AML-193 (cell line): Measurements from ENCODE around the gene STK32C.
"Not testable (repeated sequence)": the region's sequence is repeated elsewhere in the genome, so short reads cannot be mapped to it uniquely, and the experiment has no call there.

Source experiments
- DNase-seq, 2 experiments: peaks; one replicate each; lab custom pipeline; 2025; lab: John Stamatoyannopoulos, UW

Gene STK32C

GRCh38 chr10:132168571-132169030 is 139.1 kb downstream of the STK32C start:
- no peak for DNase-seq

DNA sequence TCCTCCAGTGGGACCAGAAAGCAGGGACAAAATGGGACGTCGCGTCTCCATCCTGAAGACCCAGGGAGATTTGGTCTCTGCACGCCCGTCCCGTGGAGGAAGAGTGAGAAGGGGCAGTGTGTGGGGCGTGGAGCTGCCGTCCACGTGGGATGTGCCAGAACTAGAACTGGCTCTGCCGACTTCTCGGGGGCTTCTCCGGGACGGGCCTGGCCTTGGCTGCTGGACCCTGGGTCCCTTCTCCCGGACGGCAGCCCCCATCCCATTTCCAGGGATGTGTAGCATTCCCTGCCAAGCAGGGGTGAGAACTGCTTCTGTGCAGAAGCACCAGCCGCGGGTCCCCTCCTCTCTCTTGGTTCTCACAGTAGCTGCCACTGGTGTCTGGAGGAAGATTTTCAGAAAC is 139.8 kb downstream of the STK32C start:
- DNase-seq: no peak

DNA sequence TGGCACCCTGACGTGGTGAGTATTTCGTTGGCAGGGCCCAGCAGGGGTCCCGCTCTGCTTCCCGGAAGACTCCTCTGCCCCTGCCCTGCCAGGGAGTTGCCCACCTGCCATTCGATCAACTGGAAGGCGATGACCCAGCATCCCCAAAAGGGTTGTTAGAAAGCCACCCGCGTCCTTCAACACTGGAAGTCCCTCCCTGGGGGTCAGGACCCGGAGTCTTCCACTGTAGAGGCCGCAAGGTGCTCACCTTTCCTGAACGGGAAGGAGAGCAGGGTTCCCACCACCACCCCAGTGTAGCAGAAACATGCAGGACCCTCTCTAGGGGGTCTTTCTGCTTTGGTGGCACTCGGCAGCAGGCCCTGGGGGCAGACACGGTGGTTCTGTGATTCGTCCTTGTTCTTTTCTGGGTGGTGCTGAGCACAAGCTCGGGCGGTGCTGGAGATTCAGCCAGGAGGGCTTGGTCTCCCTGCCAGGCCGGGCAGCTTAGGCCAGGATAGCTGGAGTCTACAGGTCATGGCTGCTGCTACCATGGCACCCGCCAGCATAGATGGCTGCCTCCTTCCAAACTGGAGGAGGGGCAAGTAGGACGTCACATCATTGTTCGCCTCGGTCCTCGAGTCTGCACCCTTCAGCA is 140.6 kb downstream of the STK32C start:
- no peak for DNase-seq

DNA sequence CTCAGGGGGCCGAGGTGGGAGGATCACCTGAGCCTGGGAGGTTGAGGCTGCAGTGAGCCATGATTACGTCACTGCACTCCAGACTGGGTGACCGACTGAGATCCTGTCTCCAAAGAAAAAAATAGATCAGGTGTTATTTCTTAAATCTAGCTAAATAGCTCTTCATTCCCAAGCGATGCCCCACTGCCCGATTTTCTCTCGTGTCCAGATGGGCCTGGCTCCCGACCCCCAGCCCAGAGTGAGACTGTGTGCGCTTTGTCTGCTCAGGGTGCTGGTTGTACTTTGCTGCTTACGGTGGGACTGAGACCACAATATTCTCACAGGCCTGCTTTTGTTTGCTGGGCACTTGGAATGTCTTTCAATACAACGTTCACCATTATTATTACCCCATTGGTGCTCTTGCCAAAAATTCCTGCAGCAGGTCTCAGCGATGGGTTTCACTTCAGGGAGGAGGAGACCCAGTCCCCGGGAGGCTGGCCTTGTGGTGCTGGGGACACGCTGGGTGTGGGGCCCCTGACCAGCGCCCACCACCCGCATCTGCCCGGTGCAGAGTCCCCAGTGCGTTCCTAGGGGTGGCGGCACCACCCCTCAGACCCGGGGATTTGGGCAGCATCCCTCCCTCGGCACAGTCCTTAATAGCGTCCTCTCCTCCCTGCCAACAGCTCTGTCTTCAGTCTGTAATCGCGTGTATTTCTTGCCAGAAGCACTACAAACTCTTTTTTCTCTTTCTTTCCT is 141.4 kb downstream of the STK32C start:
- DNase-seq: no peak

- DNase-seq: no peak
These were observed 142.3 kb downstream of the STK32C start for GRCh38 chr10:132165416-132165980.

GRCh38 chr10:132164761-132165278 is 142.9 kb downstream of the STK32C start:
- no peak for DNase-seq

DNA sequence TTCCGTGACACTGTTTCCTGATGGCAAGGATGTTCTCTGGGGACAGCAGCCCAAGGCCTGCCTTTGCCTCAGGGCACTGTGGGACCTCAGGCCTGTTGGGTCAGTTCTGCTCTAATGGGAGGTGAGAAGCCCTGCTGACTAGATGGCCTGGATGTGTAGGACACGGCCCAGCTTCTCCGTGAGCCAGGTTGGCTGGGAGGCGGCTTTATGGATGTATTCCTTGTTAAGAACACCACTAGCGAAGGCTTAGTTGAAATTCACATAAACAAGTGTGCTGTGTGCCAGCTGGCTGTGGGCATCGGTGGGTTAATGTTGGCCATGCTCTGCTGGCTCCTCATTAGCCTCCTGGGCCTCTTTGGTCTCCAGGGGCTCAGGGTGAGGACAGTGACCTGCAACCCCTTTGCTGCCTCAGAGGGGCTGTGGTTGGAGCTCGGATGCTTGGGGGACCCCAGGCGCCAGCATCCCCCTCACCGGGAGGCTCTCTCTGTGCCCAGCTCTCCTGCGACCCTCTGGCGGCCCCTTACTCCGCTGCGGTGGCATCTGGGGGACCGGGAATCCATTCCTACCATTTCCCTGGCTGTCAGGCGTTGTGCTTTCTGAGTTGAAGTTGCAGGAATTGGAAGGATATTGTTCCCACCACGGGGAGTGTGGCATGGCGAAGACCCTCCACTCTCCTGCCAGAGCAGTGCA is 143.8 kb downstream of the STK32C start:
- DNase-seq: no peak

DNA sequence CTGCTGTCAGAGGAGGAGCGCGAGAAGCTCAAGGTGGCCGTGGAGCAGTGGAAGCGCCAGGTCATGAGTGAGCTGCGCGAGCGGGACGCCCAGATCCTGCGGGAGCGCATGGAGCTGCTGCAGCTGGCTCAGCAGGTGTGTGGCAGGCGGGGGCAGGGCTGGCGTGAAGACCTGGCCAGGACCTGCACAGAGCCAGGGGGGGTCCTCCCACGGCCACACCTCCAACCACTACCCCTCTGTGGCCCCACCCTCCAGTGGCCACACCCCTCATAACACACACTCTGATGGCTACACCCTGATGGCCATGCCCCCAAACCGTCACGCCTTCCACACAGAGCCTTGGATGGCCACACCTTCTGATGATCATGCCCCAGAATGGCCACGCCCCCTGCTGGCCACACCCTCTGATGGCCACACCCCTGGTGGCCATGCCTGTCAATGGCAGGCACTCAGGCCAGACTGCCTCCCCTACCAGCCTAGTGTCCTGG is 144.4 kb downstream of the STK32C start:
- DNase-seq: no peak

DNA sequence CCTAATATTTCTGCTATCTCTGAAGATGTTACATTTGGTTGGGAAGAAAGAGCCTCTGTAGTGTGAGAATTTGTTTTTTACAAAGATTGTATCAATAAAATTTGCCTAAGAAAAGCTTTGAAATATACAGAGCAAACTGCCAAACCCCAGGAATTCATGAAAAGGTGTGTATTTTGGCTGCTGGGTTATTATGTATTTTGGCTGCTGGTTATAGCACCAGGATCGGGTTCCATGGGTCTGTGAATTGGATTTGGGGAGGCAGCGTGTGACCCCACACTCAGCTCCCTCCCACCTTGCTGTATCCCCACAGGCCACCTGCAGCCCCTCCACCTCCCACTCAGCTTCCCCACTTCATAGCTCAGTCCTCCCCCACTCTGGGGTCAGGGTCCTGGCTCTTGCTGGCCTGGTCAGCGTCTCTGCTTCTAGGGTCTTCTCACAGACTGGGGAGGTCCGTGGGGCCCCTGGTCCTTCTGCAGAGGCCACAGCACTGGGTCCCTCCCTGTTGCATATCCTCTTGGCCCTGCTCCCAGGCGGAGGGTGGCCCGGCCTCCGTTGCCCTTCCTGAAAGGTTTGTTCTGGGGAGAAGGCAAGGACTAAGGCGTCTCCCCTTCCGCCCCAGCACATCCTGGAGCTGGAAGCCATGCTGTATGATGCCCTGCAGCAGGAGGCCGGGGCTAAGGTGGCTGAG is 145.0 kb downstream of the STK32C start:
- no peak for DNase-seq

DNA sequence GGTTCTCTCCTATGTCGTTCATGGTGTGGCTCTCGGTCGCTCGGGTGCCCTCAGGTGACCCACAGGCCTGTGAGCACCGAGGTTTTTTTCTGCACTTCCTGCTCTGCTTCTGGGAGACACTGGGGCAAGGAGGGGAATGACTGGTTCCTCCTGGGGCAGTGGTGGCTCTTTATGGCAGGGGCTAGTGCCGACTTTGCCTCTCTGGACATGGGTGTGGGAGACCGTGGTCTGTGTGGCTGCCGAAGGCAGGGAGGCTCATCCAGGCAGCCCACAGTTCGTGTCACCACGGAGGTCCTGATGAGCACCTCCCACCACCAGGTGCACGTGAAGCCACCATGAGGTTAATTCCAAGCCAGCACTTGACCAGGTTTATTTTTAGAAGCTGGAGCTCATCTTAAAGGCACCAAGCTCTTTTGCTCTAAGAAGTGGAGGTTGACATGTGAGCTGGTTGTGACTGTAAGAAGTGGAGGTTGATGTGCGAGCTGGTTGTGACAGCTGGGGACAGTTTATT is 145.7 kb downstream of the STK32C start:
- DNase-seq: no peak

GRCh38 chr10:132160834-132161622 is 146.7 kb downstream of the STK32C start:
- DNase-seq: not testable (repeated sequence)

- DNase-seq: not testable (repeated sequence)
These were observed 147.5 kb downstream of the STK32C start for GRCh38 chr10:132160231-132160630.

DNA sequence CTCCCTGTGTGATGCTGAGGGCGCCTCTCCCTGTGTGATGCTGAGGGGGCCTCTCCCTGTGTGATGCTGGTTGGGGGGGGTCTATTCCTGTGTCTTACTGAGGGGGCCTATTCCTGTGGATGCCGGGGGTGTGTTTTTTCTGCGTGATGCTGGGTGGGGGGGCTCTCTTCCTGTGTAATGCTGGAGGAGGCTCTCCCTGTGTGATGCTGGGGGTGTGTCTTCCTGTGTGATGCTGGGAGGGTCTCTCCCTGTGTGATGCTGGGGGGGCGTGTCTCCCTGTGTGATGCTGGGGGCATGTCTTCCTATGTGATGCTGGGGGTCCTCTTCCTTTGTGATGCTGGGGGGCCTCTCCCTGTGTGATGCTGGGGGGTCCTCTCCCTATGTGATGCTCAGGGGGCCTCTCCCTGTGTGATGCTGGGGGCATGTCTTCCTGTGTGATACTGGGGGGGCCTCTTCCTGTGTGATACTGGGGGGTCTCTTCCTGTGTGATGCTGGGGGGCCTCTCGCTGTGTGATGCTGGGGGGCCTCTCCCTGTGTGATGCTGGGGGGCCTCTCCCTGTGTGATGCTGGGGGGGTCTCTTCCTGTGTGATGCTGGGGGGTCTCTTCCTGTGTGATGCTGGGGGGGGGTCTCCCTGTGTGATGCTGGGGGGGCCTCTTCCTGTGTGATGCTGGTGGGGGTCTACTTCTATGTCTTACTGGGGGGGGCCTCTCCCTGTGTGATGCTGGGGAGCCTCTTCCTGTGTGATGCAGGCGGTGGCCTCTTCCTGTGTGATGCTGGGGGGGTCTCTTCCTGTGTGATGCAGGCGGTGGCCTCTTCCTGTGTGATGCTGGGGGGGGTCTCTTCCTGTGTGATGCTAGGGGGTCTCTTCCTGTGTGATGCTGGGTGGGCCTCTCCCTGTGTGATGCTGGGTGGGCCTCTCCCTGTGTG is 148.2 kb downstream of the STK32C start:
- DNase-seq: not testable (repeated sequence)

DNA sequence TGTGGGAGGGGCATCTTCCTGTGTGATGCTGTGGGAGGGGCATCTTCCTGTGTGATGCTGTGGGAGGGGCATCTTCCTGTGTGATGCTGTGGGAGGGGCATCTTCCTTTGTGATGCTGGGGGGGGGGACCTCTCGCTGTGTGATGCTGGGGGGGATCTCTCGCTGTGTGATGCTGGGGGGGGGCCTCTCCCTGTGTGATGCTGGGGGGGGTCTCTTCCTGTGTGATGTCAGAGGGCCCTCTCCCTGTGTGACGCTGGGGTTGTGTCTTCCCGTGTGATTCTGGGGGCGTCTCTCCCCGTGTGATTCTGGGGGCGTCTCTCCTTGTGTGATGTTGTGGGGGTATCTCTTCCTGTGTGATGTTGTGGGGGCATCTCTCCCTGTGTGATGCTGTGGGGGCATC is 148.9 kb downstream of the STK32C start:
- DNase-seq: no peak

DNA sequence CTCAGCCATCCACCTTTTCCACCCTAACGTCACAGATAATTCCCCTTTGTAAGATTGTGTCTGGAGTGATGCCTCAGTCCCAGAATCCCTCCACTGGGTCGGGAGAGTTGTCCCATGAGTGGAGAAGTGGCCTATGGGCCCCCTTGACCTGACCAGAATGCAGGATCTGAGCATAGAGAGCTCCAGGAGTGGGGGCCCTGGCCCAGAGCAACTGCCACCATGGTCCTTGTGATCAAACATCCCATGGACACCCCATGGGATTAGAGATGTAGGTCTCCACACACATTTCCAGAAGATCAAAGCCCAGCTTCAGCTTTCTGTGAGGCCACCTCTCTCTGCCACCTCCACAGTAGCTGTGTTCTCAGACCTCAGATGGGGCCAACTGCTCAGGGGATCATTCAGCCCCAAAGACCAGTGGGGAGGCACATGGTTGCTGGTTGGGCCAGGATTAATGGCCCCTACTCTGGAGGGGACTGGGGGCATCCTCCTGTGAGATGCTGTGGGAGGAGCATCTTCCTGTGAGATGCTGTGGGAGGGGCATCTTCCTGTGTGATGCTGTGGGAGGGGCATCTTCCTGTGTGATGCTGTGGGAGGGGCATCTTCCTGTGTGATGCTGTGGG is 149.5 kb downstream of the STK32C start:
- no peak for DNase-seq
